GM21367 (cell line): ENCODE measurements around the gene MFN1.
"Not testable (repeated sequence)": the region's sequence is repeated elsewhere in the genome, so short reads cannot be mapped to it uniquely, and the experiment has no call there.

ENCODE experiments used
- ATAC-seq: cut with Tn5 transposase; IDR thresholded peaks from one replicate; pipeline ENCODE4 v1.9.1; 2021; ENCODE audit not compliant: unreplicated experiment

MFN1 gene

DNA sequence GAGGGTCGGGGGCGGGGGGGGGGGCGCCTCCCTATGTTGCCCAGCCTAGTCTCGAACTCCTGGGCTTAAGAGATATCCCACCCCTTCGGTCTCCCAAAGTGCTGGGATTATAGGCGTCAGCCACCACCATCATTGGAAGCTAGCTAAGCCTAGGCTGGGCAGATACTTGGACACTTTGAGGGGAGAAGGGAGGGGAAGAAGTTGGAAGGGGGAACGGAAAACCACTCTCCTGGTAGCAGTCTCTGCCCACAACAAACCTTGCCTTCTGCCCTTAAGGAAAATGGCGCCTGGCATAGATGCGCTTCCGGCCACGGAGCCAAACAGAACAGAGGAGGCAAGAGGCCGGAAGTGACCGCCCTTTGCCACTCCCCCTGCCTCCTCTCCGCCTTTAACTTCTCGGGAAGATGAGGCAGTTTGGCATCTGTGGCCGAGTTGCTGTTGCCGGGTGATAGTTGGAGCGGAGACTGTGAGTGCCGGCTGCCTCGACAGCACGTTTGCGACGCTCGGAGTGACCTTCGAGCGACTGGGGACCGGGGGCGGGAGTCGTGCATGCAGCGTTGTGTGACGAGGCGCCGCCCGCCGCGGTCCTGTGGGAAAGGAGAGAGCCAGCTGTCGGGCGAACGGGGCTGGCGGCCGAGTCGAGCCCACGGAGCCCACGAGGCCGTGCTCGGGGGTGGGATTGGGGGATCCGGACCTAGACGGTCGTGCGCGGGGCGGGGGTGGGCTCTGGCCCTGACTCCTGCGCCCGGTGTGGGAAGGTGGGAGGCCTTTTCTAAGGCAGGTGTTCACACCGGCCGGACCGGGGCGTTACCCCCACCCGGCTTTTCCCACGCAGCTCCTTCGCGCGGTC lies at the start of gene MFN1:
MFN1 (plus strand) TSS at position 365 of the 850 bp plus-strand sequence. CDS start 1,143 bp downstream, outside the sequence.
- ATAC-seq, result peak; percentile 96

- ATAC-seq, result no peak
These were observed 49.4 kb upstream of the MFN1 start for GRCh38 chr3:179297971-179298725.

DNA sequence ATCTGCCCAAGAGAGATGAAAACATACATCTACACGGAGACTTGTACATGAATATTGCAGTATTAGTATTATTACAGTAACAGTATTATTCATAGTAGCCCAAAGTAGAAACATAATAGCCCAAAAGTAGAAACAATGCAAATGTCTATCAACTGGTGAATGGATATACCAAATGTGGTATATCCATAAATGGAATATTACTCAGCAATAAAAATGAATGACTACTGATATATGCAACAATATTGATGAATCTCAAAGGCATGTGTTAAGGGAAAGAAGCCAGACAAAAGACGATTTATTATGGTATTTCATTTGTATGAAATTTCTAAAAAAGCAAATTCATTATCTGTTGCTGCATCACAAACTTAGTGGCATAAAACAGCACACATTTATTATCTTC lies 48.2 kb upstream of the MFN1 start:
- no peak for ATAC-seq

DNA sequence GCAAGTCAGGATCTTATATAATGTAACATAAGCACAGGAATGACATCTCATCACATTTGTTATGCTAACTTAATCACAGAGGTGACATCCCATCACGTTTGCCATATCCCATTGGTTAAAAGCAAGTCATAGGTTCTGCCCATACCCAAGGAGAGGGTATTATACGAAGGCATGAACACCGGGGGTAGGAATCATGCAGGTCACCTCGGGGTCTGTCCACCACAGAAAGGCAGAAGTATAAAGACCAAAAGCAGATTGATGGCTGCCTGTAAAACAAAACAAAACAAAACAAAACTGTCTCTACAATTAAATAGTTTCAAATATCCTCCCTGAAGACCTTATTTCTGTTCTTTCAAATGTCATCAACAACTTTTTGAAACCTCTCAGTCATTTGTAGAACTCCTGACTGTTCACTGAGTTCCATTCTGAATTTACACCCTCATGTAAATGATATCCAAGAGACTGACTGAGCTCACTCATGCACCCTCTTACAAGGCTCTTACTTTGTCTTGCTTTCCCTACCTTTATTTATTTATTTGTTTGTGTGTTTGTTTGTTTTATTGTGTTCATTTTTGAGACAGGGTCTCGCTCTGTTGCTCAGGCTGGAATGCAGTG lies 47.4 kb upstream of the MFN1 start:
- ATAC-seq, result no peak

GRCh38 chr3:179301645-179302044 lies 45.9 kb upstream of the MFN1 start:
- ATAC-seq, result no peak

DNA sequence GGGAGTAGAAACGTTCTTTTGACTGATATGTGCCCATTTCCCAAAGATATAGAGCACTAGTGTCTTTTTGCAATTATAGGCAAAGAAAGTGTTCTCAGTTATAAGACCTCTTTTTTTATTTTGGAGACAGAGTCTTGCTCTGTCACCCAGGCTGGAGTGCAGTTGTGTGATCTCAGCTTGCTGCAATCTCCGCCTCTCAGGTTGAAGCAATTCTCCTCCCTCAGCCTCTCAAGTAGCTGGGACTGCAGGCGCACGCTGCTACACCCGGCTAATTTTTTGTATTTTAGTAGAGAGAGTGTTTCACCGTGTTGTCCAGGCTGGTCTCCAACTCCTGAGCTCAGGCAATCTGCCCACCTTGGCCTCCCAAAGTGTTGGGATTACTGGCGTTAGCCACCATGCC lies 45.4 kb upstream of the MFN1 start:
- ATAC-seq, result no peak

DNA sequence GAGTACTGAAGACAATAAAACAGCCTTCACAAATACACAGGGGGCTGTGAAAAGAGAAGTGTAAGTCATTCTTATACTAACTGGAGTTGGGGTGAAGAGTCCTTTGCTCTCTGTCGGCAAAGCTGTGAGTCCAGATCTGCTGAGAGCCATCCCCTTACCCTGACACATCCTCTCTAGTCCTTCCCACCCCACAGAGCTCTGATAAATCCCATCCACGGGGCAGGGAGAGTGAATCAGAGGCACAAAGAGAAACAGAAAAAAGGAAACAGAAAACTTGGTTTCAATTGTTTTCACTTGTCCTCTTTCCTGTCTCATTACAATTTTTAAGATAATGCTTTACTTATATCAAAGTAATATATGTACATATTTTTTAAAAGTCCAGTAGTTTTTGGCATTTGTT lies 42.9 kb upstream of the MFN1 start:
- no peak for ATAC-seq

- ATAC-seq, result not testable (repeated sequence)
These were observed 40.1 kb upstream of the MFN1 start for GRCh38 chr3:179307362-179307761.

GRCh38 chr3:179308001-179308400 lies 39.5 kb upstream of the MFN1 start:
- no peak for ATAC-seq

DNA sequence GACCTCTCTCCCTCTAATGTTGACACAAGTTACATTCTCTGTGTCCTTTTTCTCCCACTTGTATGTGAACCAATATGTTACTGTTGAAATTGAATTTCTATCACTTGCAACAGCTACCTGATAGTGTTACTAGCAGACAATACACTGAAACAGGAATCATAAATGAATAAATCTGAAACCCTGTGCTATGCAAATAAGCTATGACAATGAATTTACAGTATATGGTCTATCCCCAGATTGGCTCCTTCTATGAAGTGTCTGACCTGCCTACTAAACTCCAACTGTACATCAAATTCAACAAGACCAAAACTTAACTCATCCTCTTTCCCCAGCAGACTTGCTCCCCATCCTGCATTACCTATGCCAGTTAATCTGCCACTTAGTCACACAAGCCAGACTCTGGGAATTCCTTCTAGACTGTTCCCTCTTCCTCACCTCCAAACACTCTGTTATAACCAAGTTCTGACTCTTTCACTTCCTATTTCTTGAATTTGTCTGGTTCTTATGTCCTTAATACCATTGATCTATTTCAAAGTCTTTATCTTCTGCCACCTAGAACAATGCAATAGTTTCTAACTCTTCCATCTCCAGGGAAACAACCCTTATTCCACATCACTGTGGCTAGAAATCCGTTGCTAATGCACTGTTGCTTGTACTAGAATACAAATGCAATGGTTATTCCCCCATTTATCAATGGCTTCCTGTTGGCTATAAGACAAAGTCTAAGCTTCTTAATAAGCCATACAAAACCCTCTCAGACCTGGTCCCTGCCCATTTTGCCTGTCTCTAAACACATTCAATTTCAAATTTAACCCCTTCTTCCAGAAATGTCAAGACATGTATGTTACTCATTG lies 38.1 kb upstream of the MFN1 start:
- ATAC-seq, result peak; percentile 94

- no peak for ATAC-seq
These were observed 28.6 kb upstream of the MFN1 start for GRCh38 chr3:179318876-179319275.

DNA sequence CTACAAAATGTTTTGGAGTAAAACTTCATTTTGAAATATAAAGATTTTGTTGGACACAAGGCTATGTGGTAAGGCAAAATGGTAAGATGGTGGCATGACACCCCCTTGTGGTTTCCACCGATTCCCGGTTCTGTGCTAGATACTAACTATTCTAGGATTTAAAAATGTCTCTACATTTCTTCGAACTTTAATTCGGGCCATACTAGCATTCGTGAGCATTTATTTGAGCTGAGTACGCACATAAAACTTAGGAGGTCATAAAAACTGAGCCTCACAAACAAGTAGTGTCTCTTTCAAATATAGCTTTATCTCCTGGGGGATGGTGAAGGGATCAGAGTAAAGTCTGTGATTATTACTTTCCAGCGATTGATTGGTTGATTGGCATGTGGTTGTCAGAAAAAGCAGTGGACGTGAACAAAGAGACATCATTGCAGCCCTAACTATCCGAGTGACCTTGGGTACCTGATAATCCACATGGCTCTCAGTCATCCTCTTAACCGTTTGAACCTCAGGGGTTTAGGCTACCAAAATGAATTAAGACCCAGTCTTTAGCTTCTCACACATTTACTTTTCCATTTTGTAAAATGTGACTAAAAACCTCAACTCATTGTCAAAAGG lies 25.7 kb upstream of the MFN1 start:
- no peak for ATAC-seq

DNA sequence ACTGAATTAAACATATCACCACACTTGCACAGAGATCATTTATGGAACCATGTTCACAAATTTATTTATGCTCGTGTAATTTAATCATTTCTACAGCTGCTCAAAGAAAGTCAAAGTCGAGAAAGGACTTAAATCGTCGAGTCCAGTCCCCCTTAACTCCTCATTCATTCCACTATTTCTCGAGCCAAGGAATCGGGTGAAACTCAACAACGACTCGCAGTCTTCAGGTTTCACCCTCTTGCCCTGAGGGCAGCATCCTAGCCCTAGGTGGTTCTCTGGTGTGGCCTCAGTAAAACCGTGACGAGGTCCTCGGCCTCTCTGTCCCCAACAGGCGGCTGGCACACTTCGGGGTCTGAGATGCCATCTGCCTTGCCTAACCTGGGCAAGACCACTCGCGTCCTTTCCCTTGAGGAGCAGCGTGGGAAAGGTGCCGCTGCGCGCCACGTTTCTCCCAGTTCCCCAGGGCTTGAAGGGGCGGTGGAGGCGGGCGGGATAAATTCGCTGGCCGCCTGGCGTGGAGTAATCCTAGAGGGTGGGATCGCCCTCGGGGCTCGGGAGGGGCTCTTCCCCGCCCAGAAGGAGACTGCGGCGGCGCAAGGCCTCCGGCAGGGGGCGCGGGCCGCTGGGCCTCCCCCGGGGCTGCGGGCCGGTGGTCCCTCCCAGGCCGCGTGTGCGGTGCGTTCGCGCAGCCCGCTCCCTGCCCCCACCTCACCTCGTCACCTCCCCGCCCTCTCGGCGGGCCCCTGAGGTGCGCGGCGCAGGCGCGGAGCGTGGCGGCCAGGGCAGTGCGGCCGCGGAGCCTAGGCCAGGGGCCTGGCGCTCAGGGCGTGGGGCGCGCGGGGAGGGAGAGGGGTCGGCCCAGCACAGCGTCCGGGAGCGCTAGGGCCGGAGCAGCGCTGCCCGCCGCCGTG lies 25.0 kb upstream of the MFN1 start, which contains the start of gene ZNF639:
ZNF639 (plus strand) TSS at position 746 of the 911 bp plus-strand sequence. CDS start 5,263 bp downstream, outside the sequence.
- peak; percentile 74 for ATAC-seq

- peak; percentile 37 for ATAC-seq
These were observed 24.1 kb upstream of the MFN1 start for GRCh38 chr3:179323197-179324110.

GRCh38 chr3:179324270-179324754 lies 23.2 kb upstream of the MFN1 start:
- ATAC-seq, result no peak

GRCh38 chr3:179330438-179330837 lies 17.1 kb upstream of the MFN1 start:
- no peak for ATAC-seq

DNA sequence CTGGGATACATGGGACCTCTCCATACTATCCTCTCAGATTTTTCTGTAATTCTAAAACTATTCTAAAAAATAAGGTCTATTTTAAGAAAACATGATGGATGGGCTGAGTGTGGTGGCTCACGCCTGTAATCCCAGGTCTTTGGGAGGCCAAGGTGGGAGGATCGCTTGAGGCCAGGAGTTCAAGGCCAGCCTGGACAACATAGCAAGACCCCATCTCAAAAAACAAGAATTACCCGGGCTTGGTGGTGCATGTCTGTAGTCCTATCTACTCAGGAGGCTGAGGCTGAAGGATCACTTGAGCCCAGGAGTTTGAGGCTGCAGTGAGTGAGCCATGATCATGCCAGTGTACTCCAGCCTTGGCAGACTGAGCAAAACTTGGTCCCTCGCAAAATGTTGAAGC lies 15.3 kb upstream of the MFN1 start:
- no peak for ATAC-seq

- no peak for ATAC-seq
These were observed 14.4 kb upstream of the MFN1 start for GRCh38 chr3:179333084-179333483.
